Neural crest cell (in vitro differentiated cells): ENCODE results near the gene CNTN5. TPM values are rescaled to one million over a fixed set of nuclear protein-coding genes. Genes with fewer than 3 reads are reported as not detected.
"Not testable (repeated sequence)": the region's sequence is repeated elsewhere in the genome, so short reads cannot be mapped to it uniquely, and the experiment has no call there.

Experiments
- DNase-seq: peaks from one replicate; pipeline ENCODE4 v3.0.0; 2021; ENCODE audit warnings: low read depth, mixed read lengths, low spot score
- H3K27ac Mint-ChIP-seq: one replicate; pipeline ENCODE4 v1.8.0; 2021; ENCODE audit warnings: mild to moderate bottlenecking, mixed read lengths; ENCODE audit not compliant: unreplicated experiment
- H3K27me3 Mint-ChIP-seq: 2 replicates; pipeline ENCODE4 v1.8.0; 2021; ENCODE audit warnings: low read depth, mild to moderate bottlenecking, mixed read lengths
- H3K36me3 Mint-ChIP-seq: 2 replicates; pipeline ENCODE4 v1.8.0; 2021; ENCODE audit warnings: low read depth, mild to moderate bottlenecking, mixed read lengths
- H3K4me1 Mint-ChIP-seq: 2 replicates; pipeline ENCODE4 v1.8.0; 2021; ENCODE audit warnings: mixed read lengths
- H3K4me3 Mint-ChIP-seq: one replicate; pipeline ENCODE4 v1.8.0; 2021; ENCODE audit warnings: mild to moderate bottlenecking, mixed read lengths
- H3K9me3 Mint-ChIP-seq: 2 replicates; pipeline ENCODE4 v1.8.0; 2021; ENCODE audit warnings: mixed read lengths
- total RNA-seq: library from RNA; stranded (reverse); gene quantifications from 2 replicates; pipeline ENCODE4 v1.2.1, GENCODE V29; 2021
- TF ChIP-seq, protein P1 (sequence below): fragments of 200-600 bp; sonication (generic); conservative IDR thresholded peaks from 2 replicates; pipeline ENCODE4 v1.5.0; 2021; ENCODE audit warnings: antibody characterized with exemption, mild to moderate bottlenecking

Gene CNTN5
- total RNA-seq, 1 donor from 2014 or later, result not detected

DNA sequence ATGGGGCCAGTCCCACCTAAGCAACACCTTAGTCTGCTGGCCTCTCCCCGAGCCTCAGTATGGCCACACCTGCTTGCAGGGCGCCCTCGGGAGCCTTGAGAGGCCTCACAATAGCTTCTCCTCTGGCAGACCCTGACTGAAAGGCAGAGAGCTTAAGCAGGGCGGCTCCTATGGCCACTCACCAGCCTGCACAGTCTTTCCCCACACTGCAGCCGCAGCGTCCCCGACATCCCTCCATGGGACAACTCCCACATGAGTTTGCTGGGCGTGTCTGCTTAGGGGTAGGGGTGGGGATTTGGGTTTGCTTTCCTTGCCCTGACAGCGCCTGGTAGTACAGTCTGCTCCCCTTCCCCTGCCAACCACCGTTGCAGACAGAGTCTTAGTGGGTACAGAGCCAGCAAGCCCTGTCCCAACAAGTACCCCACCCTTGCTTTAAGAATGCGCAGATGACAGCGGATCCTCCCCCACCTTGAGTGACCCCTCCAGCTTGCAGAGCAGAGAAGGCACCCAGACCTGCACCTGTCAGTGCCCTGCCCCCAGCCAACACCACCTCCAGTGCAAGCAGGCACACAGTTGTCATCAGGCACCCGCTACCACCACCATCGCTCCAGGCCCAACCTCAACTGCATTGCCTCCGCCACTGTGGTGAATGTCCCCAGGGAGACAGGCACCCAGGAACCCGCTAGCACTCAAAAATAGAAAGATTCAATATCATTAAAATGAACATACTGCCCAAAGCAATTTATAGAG lies 1252.5 kb downstream of the CNTN5 start:
- TF ChIP-seq, protein P1, sequence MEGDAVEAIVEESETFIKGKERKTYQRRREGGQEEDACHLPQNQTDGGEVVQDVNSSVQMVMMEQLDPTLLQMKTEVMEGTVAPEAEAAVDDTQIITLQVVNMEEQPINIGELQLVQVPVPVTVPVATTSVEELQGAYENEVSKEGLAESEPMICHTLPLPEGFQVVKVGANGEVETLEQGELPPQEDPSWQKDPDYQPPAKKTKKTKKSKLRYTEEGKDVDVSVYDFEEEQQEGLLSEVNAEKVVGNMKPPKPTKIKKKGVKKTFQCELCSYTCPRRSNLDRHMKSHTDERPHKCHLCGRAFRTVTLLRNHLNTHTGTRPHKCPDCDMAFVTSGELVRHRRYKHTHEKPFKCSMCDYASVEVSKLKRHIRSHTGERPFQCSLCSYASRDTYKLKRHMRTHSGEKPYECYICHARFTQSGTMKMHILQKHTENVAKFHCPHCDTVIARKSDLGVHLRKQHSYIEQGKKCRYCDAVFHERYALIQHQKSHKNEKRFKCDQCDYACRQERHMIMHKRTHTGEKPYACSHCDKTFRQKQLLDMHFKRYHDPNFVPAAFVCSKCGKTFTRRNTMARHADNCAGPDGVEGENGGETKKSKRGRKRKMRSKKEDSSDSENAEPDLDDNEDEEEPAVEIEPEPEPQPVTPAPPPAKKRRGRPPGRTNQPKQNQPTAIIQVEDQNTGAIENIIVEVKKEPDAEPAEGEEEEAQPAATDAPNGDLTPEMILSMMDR, result no peak
- Mint-ChIP-seq H3K9me3 (peaks cover 4% of the 10 kb centered on the region), H3K4me1 (no peaks in the 10 kb centered on the region), H3K27me3 (no peaks in the 10 kb centered on the region), H3K36me3 (no peaks in the 10 kb centered on the region), H3K27ac (no peak overlapping the region), H3K4me3 (no peak overlapping the region)
- no peak for DNase-seq

DNA sequence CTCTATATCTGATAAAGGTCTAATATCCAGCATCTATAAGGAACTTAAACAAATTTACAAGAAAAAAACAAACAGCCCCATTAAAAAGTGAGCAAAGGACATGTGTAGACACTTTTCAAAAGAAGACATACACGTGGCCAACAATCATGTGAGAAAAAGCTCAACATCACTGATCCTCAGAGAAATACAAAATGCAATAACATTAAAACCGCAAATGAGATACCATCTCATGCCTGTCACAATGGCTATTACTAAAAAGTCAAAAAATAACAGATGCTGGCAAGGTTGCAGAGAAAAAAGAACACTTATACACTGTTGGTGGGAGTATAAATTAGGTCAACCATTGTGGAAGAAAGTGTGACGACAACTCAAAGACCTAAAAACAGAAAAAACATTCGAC lies 1253.7 kb downstream of the CNTN5 start:
- not testable (repeated sequence) for H3K4me1 Mint-ChIP-seq, H3K9me3 Mint-ChIP-seq, DNase-seq, H3K36me3 Mint-ChIP-seq, H3K4me3 Mint-ChIP-seq, H3K27me3 Mint-ChIP-seq, H3K27ac Mint-ChIP-seq

DNA sequence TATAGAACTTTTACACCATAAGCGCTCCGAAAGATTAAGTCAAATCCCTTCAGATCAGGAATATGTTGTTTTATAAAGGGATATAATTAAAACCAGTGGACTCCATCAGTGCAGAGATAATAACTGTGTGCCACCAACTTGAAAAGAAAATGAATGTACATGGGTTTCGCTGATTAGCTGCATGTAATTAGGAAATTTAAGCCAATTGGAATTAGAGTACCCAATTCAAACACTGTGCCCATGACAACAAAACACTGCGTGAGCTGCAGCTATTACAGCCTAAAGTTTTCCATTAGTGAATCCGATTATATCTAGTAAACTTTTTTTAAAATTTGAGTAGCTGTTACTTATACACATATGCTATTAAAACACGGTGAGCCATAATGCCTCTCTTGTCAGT lies 1274.0 kb downstream of the CNTN5 start:
- Mint-ChIP-seq H3K9me3 (peaks cover 2% of the 10 kb centered on the region), H3K36me3 (peaks cover 2% of the 10 kb centered on the region), H3K4me3 (no peak overlapping the region), H3K27ac (no peak overlapping the region), H3K27me3 (no peaks in the 10 kb centered on the region), H3K4me1 (peaks cover 6% of the 10 kb centered on the region)
- DNase-seq, result no peak
- TF ChIP-seq, protein P1, result no peak

- TF ChIP-seq, protein P1, result no peak
- H3K4me3 Mint-ChIP-seq, result no peak overlapping the region
- no peaks in the 10 kb centered on the region for H3K27me3 Mint-ChIP-seq
- H3K36me3 Mint-ChIP-seq, result peaks cover 2% of the 10 kb centered on the region
- DNase-seq, result no peak
- no peak overlapping the region for H3K27ac Mint-ChIP-seq
- H3K4me1 Mint-ChIP-seq, result peaks cover 6% of the 10 kb centered on the region
- peaks cover 2% of the 10 kb centered on the region for H3K9me3 Mint-ChIP-seq
These were observed 1275.4 kb downstream of the CNTN5 start for GRCh38 chr11:100296051-100296679.

GRCh38 chr11:100297516-100297915 lies 1276.8 kb downstream of the CNTN5 start:
- Mint-ChIP-seq H3K27ac (no peak overlapping the region), H3K36me3 (no peaks in the 10 kb centered on the region), H3K9me3 (no peaks in the 10 kb centered on the region), H3K27me3 (peaks cover 3% of the 10 kb centered on the region), H3K4me3 (no peak overlapping the region), H3K4me1 (peaks cover 6% of the 10 kb centered on the region)
- DNase-seq, result no peak
- TF ChIP-seq, protein P1, result no peak

- Mint-ChIP-seq H3K4me3 (no peak overlapping the region), H3K36me3 (no peaks in the 10 kb centered on the region), H3K9me3 (no peaks in the 10 kb centered on the region), H3K27ac (no peak overlapping the region), H3K4me1 (no peaks in the 10 kb centered on the region), H3K27me3 (peaks cover 3% of the 10 kb centered on the region)
- TF ChIP-seq, protein P1, result no peak
- DNase-seq, result no peak
These were observed 1282.1 kb downstream of the CNTN5 start for GRCh38 chr11:100302824-100303223.
